ENCODE measurements around the gene DBR1.

DBR1 gene

GRCh38 chr3:138213398-138214085 lies 38.8 kb upstream of the DBR1 start:
- H3K4me2 ChIP-seq (ENCODE audit: insufficient read depth, low read length) = no peak overlapping the region
- H3K36me3 ChIP-seq (ENCODE audit: insufficient read depth, low read length) = peaks cover 8% of the 10 kb centered on the region
- no peaks in the 10 kb centered on the region for H3K9me3 ChIP-seq (ENCODE audit: insufficient read depth, low read length, severe bottlenecking)
- no peak overlapping the region for H3K27ac ChIP-seq (ENCODE audit: low read length)
- DNase-seq (no peak), ATAC-seq (ENCODE audit: insufficient read depth, low read depth) (no peak)
- H3K79me2 ChIP-seq (ENCODE audit: insufficient read depth, low read length) = peaks cover 91% of the 10 kb centered on the region
- H3K27me3 ChIP-seq (ENCODE audit: insufficient read depth, low read length, poor library complexity) = no peaks in the 10 kb centered on the region
- H3K9ac ChIP-seq (ENCODE audit: low read depth, low read length) = no peak overlapping the region
- H4K20me1 ChIP-seq (ENCODE audit: insufficient read depth, low read length) = peaks cover 37% of the 10 kb centered on the region
- TF ChIP-seq EZH2 (IDR thresholded peaks at IDR 0.05; ENCODE audit: borderline replicate concordance, low read depth, low read length, severe bottlenecking) (no peak), CTCF (IDR thresholded peaks at IDR 0.05; ENCODE audit: borderline replicate concordance, extremely low read depth, low read length, poor library complexity, severe bottlenecking) (no peak)
- no peaks in the 10 kb centered on the region for H3K4me1 ChIP-seq (ENCODE audit: insufficient read depth, low read length)
- no peak overlapping the region for H3K4me3 ChIP-seq (ENCODE audit: low read depth in 1 of 2, low read length in 2 of 2)
- H2AFZ ChIP-seq (ENCODE audit: low read depth, low read length) = no peak overlapping the region

GRCh38 chr3:138210528-138210927 lies 35.8 kb upstream of the DBR1 start:
- H3K4me1 ChIP-seq (ENCODE audit: insufficient read depth, low read length) = no peaks in the 10 kb centered on the region
- H3K27me3 ChIP-seq (ENCODE audit: insufficient read depth, low read length, poor library complexity) = no peaks in the 10 kb centered on the region
- H3K36me3 ChIP-seq (ENCODE audit: insufficient read depth, low read length) = peaks cover 17% of the 10 kb centered on the region
- H3K9me3 ChIP-seq (ENCODE audit: insufficient read depth, low read length, severe bottlenecking) = no peaks in the 10 kb centered on the region
- H3K4me2 ChIP-seq (ENCODE audit: insufficient read depth, low read length) = no peak overlapping the region
- ATAC-seq (ENCODE audit: insufficient read depth, low read depth) (no peak), DNase-seq (no peak)
- no peak overlapping the region for H3K4me3 ChIP-seq (ENCODE audit: low read depth in 1 of 2, low read length in 2 of 2)
- peaks cover 52% of the 10 kb centered on the region for H4K20me1 ChIP-seq (ENCODE audit: insufficient read depth, low read length)
- TF ChIP-seq EZH2 (IDR thresholded peaks at IDR 0.05; ENCODE audit: borderline replicate concordance, low read depth, low read length, severe bottlenecking) (no peak), CTCF (IDR thresholded peaks at IDR 0.05; ENCODE audit: borderline replicate concordance, extremely low read depth, low read length, poor library complexity, severe bottlenecking) (no peak)
- H3K79me2 ChIP-seq (ENCODE audit: insufficient read depth, low read length) = peaks cover 93% of the 10 kb centered on the region
- H3K27ac ChIP-seq (ENCODE audit: low read length) = no peak overlapping the region
- no peak overlapping the region for H3K9ac ChIP-seq (ENCODE audit: low read depth, low read length)
- H2AFZ ChIP-seq (ENCODE audit: low read depth, low read length) = no peak overlapping the region

GRCh38 chr3:138206196-138206595 lies 31.5 kb upstream of the DBR1 start:
- H3K79me2 ChIP-seq (ENCODE audit: insufficient read depth, low read length) = peaks cover 99% of the 10 kb centered on the region
- no peak overlapping the region for H2AFZ ChIP-seq (ENCODE audit: low read depth, low read length)
- DNase-seq (no peak), ATAC-seq (ENCODE audit: insufficient read depth, low read depth) (no peak)
- H3K27ac ChIP-seq (ENCODE audit: low read length) = no peak overlapping the region
- no peaks in the 10 kb centered on the region for H3K9me3 ChIP-seq (ENCODE audit: insufficient read depth, low read length, severe bottlenecking)
- no peak overlapping the region for H3K4me2 ChIP-seq (ENCODE audit: insufficient read depth, low read length)
- no peak for TF ChIP-seq EZH2 (IDR thresholded peaks at IDR 0.05; ENCODE audit: borderline replicate concordance, low read depth, low read length, severe bottlenecking)
- TF ChIP-seq CTCF (IDR thresholded peaks at IDR 0.05; ENCODE audit: borderline replicate concordance, extremely low read depth, low read length, poor library complexity, severe bottlenecking) = no peak
- peaks cover 83% of the 10 kb centered on the region for H4K20me1 ChIP-seq (ENCODE audit: insufficient read depth, low read length)
- no peaks in the 10 kb centered on the region for H3K27me3 ChIP-seq (ENCODE audit: insufficient read depth, low read length, poor library complexity)
- H3K36me3 ChIP-seq (ENCODE audit: insufficient read depth, low read length) = peaks cover 16% of the 10 kb centered on the region
- H3K4me1 ChIP-seq (ENCODE audit: insufficient read depth, low read length) = no peaks in the 10 kb centered on the region
- H3K4me3 ChIP-seq (ENCODE audit: low read depth in 1 of 2, low read length in 2 of 2) = no peak overlapping the region
- no peak overlapping the region for H3K9ac ChIP-seq (ENCODE audit: low read depth, low read length)

All from DND-41 (cell line).